Upper lobe of left lung (tissue), 6 donors: ENCODE results near the gene CACHD1. TPM values are rescaled to one million over a fixed set of nuclear protein-coding genes. Genes with fewer than 3 reads are reported as not detected.

ENCODE experiments used
- ATAC-seq, 2 donors: fragments of 200-7000 bp; cut with Tn5 transposase; one replicate each; pipeline ENCODE4 v1.9.1; 2022; ENCODE audit warnings: mild to moderate bottlenecking in 2 of 2, moderate library complexity in 2 of 2; ENCODE audit not compliant: low FRiP score in 2 of 2
- DNase-seq, 2 donors: peaks; one replicate each; pipeline ENCODE4 v3.0.0-alpha.2; 2019 to 2020
- H3K27ac ChIP-seq, 4 donors: fragments of 200-600 bp; sonication (generic); one replicate each; pipeline ENCODE4 v1.5.1; 2016 to 2019
- H3K27me3 ChIP-seq, 4 donors: fragments of 200-600 bp; sonication (generic); one replicate each; pipeline ENCODE4 v1.5.1; 2017 to 2019
- H3K36me3 ChIP-seq, 4 donors: fragments of 200-600 bp; sonication (generic); one replicate each; pipeline ENCODE4 v1.5.1; 2016 to 2019
- H3K4me1 ChIP-seq, 4 donors: fragments of 200-600 bp; sonication (generic); one replicate each; pipeline ENCODE4 v1.5.1; 2018 to 2019
- H3K4me3 ChIP-seq, 4 donors: fragments of 200-600 bp; sonication (generic); one replicate each; pipeline ENCODE4 v1.5.1; 2017 to 2019; ENCODE audit warnings: mild to moderate bottlenecking in 2 of 4, moderate library complexity in 1 of 4
- H3K9me3 ChIP-seq, 4 donors: fragments of 200-600 bp; sonication (generic); one replicate each; pipeline ENCODE4 v1.5.1; 2018 to 2019
- EP300 ChIP-seq, 4 donors: sonication (generic); formaldehyde crosslinking; IDR thresholded peaks; one replicate each; pipeline ENCODE4 v1.5.1; 2017; ENCODE audit warnings: antibody characterized with exemption in 4 of 4, control low read depth in 2 of 4
- POLR2A ChIP-seq, 4 donors: fragments of 450-650 bp; IDR thresholded peaks; one replicate each; pipeline ENCODE4 v1.5.1; 2016 to 2017; ENCODE audit warnings: antibody characterized with exemption in 4 of 4, mild to moderate bottlenecking in 2 of 4
- POLR2AphosphoS5 ChIP-seq, 2 donors: sonication (generic); formaldehyde crosslinking; IDR thresholded peaks; one replicate each; pipeline ENCODE4 v1.5.1; 2017; ENCODE audit warnings: antibody characterized with exemption in 2 of 2
- WGBS, 2 donors: methylation state at CpG; one replicate each; pipeline ENCODE4 v1.1.5; 2017 to 2018; 5-methylcytosine and 5-hydroxymethylcytosine counted together
- total RNA-seq, 6 donors: library from RNA; depleted of rRNA in 4 of 6; stranded (reverse); fragments of >200 nt in 4 of 6; gene quantifications; one replicate each; pipeline versions ENCODE4 v1.1.0 to v1.2.1, GENCODE V29; 2016 to 2021
- TF ChIP-seq, protein P1 (sequence below), 6 experiments: fragments of 450-650 bp in 4 of 6; fragments of 200-600 bp in 2 of 6; sonication (generic) in 2 of 6; IDR thresholded peaks; one replicate each; pipeline ENCODE4 v1.5.1; 2016 to 2019; ENCODE audit warnings: antibody characterized with exemption in 6 of 6
- donor health status: DM: no; HTN: no; CAD: no; lungs with moderate emphysema.
- donor health status: DM: no; HTN: yes; CAD: no; lungs with severe emphysema.

The CACHD1 gene
- total RNA-seq, 6 donors from 2014 or later: 7.3 to 26.3 (median 22.9) TPM

DNA sequence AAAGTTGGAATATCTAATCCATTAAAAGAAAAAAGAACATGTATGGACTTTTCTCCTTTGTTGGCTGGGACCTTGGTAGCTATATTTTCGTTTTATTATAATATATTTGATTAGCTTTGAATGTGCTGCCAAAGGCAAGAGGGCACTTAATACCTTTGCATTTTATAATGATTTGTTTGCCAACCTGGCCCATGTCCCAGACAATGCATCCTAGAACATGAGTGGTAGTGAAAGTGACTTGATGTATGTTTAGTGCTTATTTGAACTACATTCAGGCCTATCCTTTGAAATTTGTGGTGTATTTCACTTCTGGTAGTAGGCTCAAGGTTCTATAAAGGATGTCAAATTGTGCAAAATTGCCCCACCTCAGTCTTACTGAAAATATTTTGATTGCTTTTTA, 25.9 kb downstream of the CACHD1 start:
- TF ChIP-seq, protein P1, sequence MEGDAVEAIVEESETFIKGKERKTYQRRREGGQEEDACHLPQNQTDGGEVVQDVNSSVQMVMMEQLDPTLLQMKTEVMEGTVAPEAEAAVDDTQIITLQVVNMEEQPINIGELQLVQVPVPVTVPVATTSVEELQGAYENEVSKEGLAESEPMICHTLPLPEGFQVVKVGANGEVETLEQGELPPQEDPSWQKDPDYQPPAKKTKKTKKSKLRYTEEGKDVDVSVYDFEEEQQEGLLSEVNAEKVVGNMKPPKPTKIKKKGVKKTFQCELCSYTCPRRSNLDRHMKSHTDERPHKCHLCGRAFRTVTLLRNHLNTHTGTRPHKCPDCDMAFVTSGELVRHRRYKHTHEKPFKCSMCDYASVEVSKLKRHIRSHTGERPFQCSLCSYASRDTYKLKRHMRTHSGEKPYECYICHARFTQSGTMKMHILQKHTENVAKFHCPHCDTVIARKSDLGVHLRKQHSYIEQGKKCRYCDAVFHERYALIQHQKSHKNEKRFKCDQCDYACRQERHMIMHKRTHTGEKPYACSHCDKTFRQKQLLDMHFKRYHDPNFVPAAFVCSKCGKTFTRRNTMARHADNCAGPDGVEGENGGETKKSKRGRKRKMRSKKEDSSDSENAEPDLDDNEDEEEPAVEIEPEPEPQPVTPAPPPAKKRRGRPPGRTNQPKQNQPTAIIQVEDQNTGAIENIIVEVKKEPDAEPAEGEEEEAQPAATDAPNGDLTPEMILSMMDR (IDR thresholded peaks at IDR 0.05): no peak
- TF ChIP-seq EP300 (IDR thresholded peaks at IDR 0.05): no peak
- TF ChIP-seq POLR2AphosphoS5 (IDR thresholded peaks at IDR 0.05): no peak
- TF ChIP-seq POLR2A (IDR thresholded peaks at IDR 0.05): no peak
- no peak for ATAC-seq
- Histone ChIP-seq H3K27me3 (no peaks in the 10 kb centered on the region), H3K9me3 (no peaks in the 10 kb centered on the region), H3K27ac (no peak overlapping the region), H3K4me3 (no peak overlapping the region), H3K36me3 (no peaks in the 10 kb centered on the region), H3K4me1 (peaks cover 0 to 6% (median 3%) of the 10 kb centered on the region in 4 donors)
- WGBS, 2 donors: 36 to 56% methylated on average over 1 of the region's 1 CpG
- no peak for DNase-seq

DNA sequence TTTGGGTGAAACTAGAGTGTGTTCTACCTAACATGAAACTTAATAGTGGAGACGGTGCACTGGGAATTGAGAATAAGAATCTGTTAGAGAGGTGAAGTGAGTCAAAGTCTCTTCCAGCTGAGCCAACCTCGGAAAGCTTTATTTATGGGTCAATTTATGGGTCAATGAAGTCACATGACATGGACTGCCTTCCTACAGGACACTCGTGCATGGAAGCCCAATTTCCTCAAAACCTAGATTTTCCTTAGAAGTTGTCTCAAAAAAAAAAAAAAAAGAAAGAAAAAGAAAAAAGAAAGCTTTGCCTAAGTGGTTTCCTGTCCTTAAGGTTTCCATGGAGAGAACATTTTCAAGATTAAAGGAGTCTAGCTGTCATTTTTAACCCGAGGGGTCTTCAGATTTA, 26.7 kb downstream of the CACHD1 start:
- no peaks in the 10 kb centered on the region for H3K27me3 ChIP-seq
- TF ChIP-seq EP300 (IDR thresholded peaks at IDR 0.05): no peak
- no peak for TF ChIP-seq POLR2AphosphoS5 (IDR thresholded peaks at IDR 0.05)
- TF ChIP-seq, protein P1 (IDR thresholded peaks at IDR 0.05): no peak
- DNase-seq (no peak), ATAC-seq (no peak)
- peaks cover 0 to 6% (median 3%) of the 10 kb centered on the region in 4 donors for H3K4me1 ChIP-seq
- 78 to 81% methylated on average over 4 of the region's 4 CpGs for WGBS, 2 donors
- H3K27ac ChIP-seq: no peak overlapping the region
- H3K36me3 ChIP-seq: no peaks in the 10 kb centered on the region
- H3K9me3 ChIP-seq: no peaks in the 10 kb centered on the region
- no peak overlapping the region for H3K4me3 ChIP-seq

DNA sequence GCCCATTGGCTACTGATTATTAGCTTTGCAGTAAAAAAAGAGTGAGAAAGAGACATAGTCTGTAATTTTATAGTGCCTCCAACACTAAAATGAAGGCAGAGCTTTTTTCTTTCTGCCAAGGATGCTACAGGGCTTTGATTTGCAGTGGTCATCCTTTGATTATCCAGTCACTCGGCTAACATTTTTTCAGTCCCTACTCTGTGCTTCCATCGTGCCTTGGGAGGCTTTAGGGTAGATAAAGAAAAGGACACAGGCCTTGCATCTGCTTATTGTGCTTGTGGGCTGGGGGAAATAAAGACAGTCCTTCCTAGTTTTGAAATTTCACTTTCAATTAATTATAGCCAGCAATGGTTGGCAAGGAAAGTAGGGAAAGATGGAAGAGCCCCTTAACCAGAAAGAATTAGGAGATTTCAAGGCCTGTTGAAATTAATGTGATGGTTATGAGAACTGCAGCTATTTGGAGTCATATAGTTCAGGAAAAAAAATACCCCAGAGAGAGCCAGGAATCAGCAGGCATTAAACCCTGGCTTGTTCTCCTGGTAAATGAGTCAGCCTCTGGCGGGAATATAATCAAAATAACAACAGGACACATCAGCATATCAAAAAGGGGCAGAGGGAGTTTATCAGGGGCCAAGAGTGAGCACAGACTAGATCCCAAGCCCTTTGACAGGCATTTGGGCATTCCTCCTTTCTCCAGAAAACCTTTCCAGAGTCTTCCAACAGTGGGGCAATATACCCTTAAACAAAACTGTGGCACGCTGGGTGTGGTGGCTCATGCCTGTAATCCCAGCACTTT, 27.4 kb downstream of the CACHD1 start:
- Histone ChIP-seq H3K4me1 (peaks cover 0 to 8% (median 3%) of the 10 kb centered on the region in 4 donors), H3K27ac (no peak overlapping the region), H3K4me3 (no peak overlapping the region), H3K36me3 (no peaks in the 10 kb centered on the region), H3K9me3 (no peaks in the 10 kb centered on the region), H3K27me3 (no peaks in the 10 kb centered on the region)
- 81 to 90% methylated on average over 4 of the region's 4 CpGs for WGBS, 2 donors
- no peak for ATAC-seq
- TF ChIP-seq, protein P1 (IDR thresholded peaks at IDR 0.05): no peak
- TF ChIP-seq POLR2AphosphoS5 (IDR thresholded peaks at IDR 0.05) (no peak), EP300 (IDR thresholded peaks at IDR 0.05) (no peak), POLR2A (IDR thresholded peaks at IDR 0.05) (no peak)
- DNase-seq: no peak

DNA sequence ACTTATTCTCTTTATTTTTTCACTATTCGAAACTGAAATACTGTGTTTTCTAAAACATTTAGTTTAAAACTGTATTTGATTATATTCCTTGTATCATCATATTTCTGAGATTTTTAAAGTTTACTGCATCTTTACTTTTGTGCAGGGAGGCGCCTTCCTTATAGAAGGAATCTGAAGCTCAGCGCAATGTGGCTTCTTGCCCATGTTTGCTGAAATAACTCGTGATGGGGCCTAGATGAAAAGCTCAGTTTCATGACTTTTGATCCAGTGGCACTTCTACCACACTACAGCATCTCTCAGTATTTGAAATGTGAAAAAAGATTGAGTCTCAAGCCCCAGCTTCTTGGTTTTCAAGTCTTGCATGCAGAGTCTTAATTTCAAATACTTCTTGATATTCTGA, 28.4 kb downstream of the CACHD1 start:
- no peaks in the 10 kb centered on the region for H3K27me3 ChIP-seq
- no peaks in the 10 kb centered on the region for H3K9me3 ChIP-seq
- no peak for ATAC-seq
- peaks cover 0 to 14% (median 8%) of the 10 kb centered on the region in 4 donors for H3K4me1 ChIP-seq
- TF ChIP-seq POLR2A (IDR thresholded peaks at IDR 0.05) (no peak), POLR2AphosphoS5 (IDR thresholded peaks at IDR 0.05) (no peak), EP300 (IDR thresholded peaks at IDR 0.05) (no peak)
- TF ChIP-seq, protein P1 (IDR thresholded peaks at IDR 0.05): no peak
- H3K4me3 ChIP-seq: no peak overlapping the region
- 74 to 87% methylated on average over 4 of the region's 4 CpGs for WGBS, 2 donors
- H3K36me3 ChIP-seq: no peaks in the 10 kb centered on the region
- H3K27ac ChIP-seq: no peak overlapping the region
- no peak for DNase-seq

DNA sequence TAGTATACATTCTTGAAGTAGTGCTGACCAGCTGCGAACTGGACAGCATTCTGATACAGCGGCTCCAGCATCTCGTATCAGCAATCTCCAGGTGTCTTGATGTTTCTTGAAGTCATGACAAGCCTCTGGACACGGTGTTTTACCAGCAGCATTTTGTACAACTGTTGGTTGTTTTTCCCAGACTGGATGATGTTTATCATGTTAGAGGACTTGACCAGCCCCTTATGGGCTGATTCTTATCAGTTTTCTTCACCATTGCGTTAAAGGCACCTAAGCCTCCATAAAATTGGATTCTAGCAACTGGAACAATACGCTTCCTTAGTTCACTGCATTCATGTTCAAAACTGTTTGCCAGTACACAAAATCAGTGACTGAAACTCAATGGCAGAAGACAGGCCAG, 29.1 kb downstream of the CACHD1 start:
- Histone ChIP-seq H3K4me1 (peaks cover 0 to 14% (median 8%) of the 10 kb centered on the region in 4 donors), H3K27ac (no peak overlapping the region), H3K27me3 (no peaks in the 10 kb centered on the region), H3K36me3 (no peaks in the 10 kb centered on the region), H3K9me3 (no peaks in the 10 kb centered on the region), H3K4me3 (no peak overlapping the region)
- DNase-seq: no peak
- WGBS, 2 donors: 93% methylated on average over 6 of the region's 6 CpGs
- TF ChIP-seq, protein P1 (IDR thresholded peaks at IDR 0.05): no peak
- TF ChIP-seq POLR2A (IDR thresholded peaks at IDR 0.05): no peak
- no peak for TF ChIP-seq EP300 (IDR thresholded peaks at IDR 0.05)
- TF ChIP-seq POLR2AphosphoS5 (IDR thresholded peaks at IDR 0.05): no peak
- ATAC-seq: no peak
